Hepatocyte (in vitro differentiated cells): ENCODE results near the gene FOLR2. TPM values are rescaled to one million over a fixed set of nuclear protein-coding genes. Genes with fewer than 3 reads are reported as not detected.

ENCODE experiments used
- DNase-seq: peaks from one replicate; pipeline ENCODE4 v3.0.0-alpha.2; 2016; ENCODE audit warnings: low spot score
- H2AFZ ChIP-seq: fragments of 200-600 bp; sonication (generic); 2 replicates; pipeline ENCODE4 v1.6.0; 2016; ENCODE audit warnings: antibody characterized with exemption, mild to moderate bottlenecking
- H3K27ac ChIP-seq: fragments of 200-600 bp; sonication (generic); 2 replicates; pipeline ENCODE4 v1.5.1; 2016; ENCODE audit warnings: mild to moderate bottlenecking
- H3K27me3 ChIP-seq: fragments of 200-600 bp; sonication (generic); 2 replicates; pipeline ENCODE4 v1.6.1; 2016
- H3K36me3 ChIP-seq: fragments of 200-600 bp; sonication (generic); replicated peaks from 2 replicates; pipeline ENCODE4 v1.5.1; 2016; ENCODE audit warnings: low read depth; ENCODE audit not compliant: insufficient read depth
- H3K4me1 ChIP-seq: fragments of 200-600 bp; sonication (generic); 2 replicates; pipeline ENCODE4 v1.5.1; 2016; ENCODE audit warnings: mild to moderate bottlenecking, moderate library complexity; ENCODE audit not compliant: insufficient read depth
- H3K4me2 ChIP-seq: fragments of 200-600 bp; sonication (generic); 2 replicates; pipeline ENCODE4 v1.6.0; 2016
- H3K4me3 ChIP-seq: fragments of 200-600 bp; sonication (generic); 2 replicates; pipeline ENCODE4 v1.5.1; 2016; ENCODE audit warnings: mild to moderate bottlenecking
- H3K79me2 ChIP-seq: fragments of 200-600 bp; sonication (generic); 2 replicates; pipeline ENCODE4 v1.6.0; 2017; ENCODE audit warnings: mild to moderate bottlenecking
- H3K9me2 ChIP-seq: fragments of 200-600 bp; sonication (generic); replicated peaks from 2 replicates; pipeline ENCODE4 v1.6.0; 2017; ENCODE audit warnings: mild to moderate bottlenecking; ENCODE audit not compliant: insufficient read depth
- H3K9me3 ChIP-seq: fragments of 200-600 bp; sonication (generic); 2 replicates; pipeline ENCODE4 v1.5.1; 2016; ENCODE audit warnings: low read depth, mild to moderate bottlenecking
- H4K20me1 ChIP-seq: fragments of 200-600 bp; sonication (generic); 2 replicates; pipeline ENCODE4 v1.6.0; 2016; ENCODE audit warnings: mild to moderate bottlenecking; ENCODE audit not compliant: insufficient read depth, poor library complexity, severe bottlenecking
- EZH2 ChIP-seq: fragments of 200-600 bp; sonication (generic); IDR thresholded peaks from 2 replicates; pipeline ENCODE4 v1.6.1; 2016; ENCODE audit warnings: antibody characterized with exemption, mild to moderate bottlenecking, borderline replicate concordance
- EZH2phosphoT487 ChIP-seq: fragments of 200-600 bp; sonication (generic); IDR thresholded peaks from one replicate; pipeline ENCODE4 v1.6.1; 2018; ENCODE audit warnings: antibody characterized with exemption, mild to moderate bottlenecking, low read depth, moderate library complexity; ENCODE audit not compliant: unreplicated experiment, severe bottlenecking
- WGBS: methylation state at CpG from one replicate; pipeline ENCODE4 v1.1.6; 2016; ENCODE audit warnings: low lambda C conversion rate; ENCODE audit errors: missing lambda C conversion rate; 5-methylcytosine and 5-hydroxymethylcytosine counted together
- polyA plus RNA-seq: library from polyadenylated mRNA; unstranded; fragments of >200 nt; fragmentation: Nextera tagmentation; extraction: Ambion mirVana; gene quantifications from 2 replicates; pipeline ENCODE4 v1.2.1, GENCODE V29; 2016
- total RNA-seq: library from RNA; depleted of rRNA; stranded (reverse); fragments of >200 nt; gene quantifications from 2 replicates; pipeline ENCODE4 v1.2.3, GENCODE V29; 2014
- TF ChIP-seq, protein P1 (sequence below): fragments of 200-600 bp; sonication (generic); IDR thresholded peaks from 2 replicates; pipeline ENCODE4 v1.5.1; 2016; ENCODE audit warnings: antibody characterized with exemption, mild to moderate bottlenecking; ENCODE audit not compliant: poor library complexity

The FOLR2 gene
- total and polyA plus RNA-seq, 2 experiments from 2014 or later: 4.3 to 5.5 TPM

DNA sequence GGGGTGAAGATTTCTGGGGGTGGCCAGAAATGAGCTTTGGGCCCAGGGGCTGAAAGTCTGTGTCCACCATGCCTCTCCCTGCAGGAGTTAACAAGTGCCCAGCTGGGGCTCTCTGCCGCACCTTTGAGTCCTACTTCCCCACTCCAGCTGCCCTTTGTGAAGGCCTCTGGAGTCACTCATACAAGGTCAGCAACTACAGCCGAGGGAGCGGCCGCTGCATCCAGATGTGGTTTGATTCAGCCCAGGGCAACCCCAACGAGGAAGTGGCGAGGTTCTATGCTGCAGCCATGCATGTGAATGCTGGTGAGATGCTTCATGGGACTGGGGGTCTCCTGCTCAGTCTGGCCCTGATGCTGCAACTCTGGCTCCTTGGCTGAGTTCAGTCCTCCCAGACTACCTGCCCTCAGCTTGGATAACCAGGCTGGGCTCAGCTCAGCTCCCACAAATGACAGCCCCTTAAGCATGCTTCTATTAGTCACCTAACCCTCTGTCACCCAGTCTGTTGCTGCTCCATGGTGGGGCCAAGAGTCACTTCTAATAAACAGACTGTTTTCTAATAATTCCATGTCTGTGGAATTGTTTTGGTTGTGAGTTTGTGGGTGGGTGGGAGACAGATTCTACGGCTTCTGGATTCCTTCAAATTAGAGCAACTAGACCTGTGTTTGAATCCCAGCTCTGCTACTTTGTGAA is 4.9 kb downstream of the FOLR2 start:
- WGBS: 77% methylated on average over 7 of the region's 7 CpGs
- H3K9me3 ChIP-seq: no peaks in the 10 kb centered on the region
- peaks cover 16% of the 10 kb centered on the region for H4K20me1 ChIP-seq
- H2AFZ ChIP-seq: no peak overlapping the region
- H3K9me2 ChIP-seq: no peaks in the 10 kb centered on the region
- H3K4me3 ChIP-seq: no peak overlapping the region
- peak overlapping the region; percentile 83 for H3K4me2 ChIP-seq
- peaks cover 20% of the 10 kb centered on the region for H3K4me1 ChIP-seq
- DNase-seq: no peak
- H3K79me2 ChIP-seq: peaks cover 24% of the 10 kb centered on the region
- TF ChIP-seq EZH2phosphoT487: no peak
- TF ChIP-seq, protein P1, sequence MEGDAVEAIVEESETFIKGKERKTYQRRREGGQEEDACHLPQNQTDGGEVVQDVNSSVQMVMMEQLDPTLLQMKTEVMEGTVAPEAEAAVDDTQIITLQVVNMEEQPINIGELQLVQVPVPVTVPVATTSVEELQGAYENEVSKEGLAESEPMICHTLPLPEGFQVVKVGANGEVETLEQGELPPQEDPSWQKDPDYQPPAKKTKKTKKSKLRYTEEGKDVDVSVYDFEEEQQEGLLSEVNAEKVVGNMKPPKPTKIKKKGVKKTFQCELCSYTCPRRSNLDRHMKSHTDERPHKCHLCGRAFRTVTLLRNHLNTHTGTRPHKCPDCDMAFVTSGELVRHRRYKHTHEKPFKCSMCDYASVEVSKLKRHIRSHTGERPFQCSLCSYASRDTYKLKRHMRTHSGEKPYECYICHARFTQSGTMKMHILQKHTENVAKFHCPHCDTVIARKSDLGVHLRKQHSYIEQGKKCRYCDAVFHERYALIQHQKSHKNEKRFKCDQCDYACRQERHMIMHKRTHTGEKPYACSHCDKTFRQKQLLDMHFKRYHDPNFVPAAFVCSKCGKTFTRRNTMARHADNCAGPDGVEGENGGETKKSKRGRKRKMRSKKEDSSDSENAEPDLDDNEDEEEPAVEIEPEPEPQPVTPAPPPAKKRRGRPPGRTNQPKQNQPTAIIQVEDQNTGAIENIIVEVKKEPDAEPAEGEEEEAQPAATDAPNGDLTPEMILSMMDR: no peak
- TF ChIP-seq EZH2: no peak
- H3K36me3 ChIP-seq: no peaks in the 10 kb centered on the region
- no peak overlapping the region for H3K27ac ChIP-seq
- peaks cover 6% of the 10 kb centered on the region for H3K27me3 ChIP-seq

DNA sequence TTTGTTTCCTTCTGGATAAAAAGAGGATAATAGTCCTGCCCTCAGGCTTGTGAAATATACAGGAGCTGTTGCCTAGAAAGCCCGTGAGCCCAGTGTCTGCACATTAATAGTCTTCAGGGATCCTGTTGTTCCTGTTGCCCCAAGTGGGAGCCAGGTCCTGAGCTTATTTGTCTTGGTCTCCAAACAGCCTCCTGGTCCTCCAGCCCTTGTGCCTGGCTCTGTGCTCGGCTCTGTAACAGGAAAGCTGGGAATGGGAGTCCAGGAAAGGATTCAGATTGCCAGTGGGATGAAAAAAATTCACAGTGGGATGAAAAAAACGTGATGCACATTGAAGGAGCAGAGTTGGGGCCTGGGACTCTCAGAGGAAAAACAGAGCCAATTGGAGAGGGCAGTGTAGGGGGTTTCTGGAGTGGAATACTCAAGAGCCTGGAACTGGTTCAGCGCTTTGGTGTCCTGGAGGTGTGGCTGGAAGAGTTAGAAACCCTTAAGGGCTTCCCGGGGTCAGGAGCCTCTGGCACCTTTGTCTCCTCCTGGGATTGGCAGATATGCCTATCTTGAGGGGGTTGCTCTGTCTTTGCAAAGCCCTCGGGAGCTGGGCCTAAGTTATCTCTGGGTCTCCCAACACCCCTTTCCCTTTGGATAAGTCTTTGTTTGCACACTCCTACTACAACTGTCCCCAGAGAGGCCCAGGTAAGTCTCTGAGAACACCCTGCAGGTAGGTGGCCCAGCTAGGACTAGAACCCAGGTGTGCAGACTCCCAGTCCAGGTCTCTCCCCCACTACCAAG is 5.7 kb downstream of the FOLR2 start:
- TF ChIP-seq EZH2: no peak
- TF ChIP-seq EZH2phosphoT487: no peak
- TF ChIP-seq, protein P1: no peak
- H3K9me3 ChIP-seq: no peaks in the 10 kb centered on the region
- H3K9me2 ChIP-seq: no peaks in the 10 kb centered on the region
- peaks cover 6% of the 10 kb centered on the region for H3K27me3 ChIP-seq
- peak overlapping the region; percentile 83 for H3K4me2 ChIP-seq
- peak overlapping the region; percentile 88 for H3K4me3 ChIP-seq
- peaks cover 20% of the 10 kb centered on the region for H3K4me1 ChIP-seq
- peaks cover 32% of the 10 kb centered on the region for H3K79me2 ChIP-seq
- H3K36me3 ChIP-seq: no peaks in the 10 kb centered on the region
- DNase-seq: no peak
- H3K27ac ChIP-seq: peak overlapping the region; percentile 97
- H4K20me1 ChIP-seq: peaks cover 23% of the 10 kb centered on the region
- 42% methylated on average over 6 of the region's 6 CpGs for WGBS
- H2AFZ ChIP-seq: peak overlapping the region; percentile 75

DNA sequence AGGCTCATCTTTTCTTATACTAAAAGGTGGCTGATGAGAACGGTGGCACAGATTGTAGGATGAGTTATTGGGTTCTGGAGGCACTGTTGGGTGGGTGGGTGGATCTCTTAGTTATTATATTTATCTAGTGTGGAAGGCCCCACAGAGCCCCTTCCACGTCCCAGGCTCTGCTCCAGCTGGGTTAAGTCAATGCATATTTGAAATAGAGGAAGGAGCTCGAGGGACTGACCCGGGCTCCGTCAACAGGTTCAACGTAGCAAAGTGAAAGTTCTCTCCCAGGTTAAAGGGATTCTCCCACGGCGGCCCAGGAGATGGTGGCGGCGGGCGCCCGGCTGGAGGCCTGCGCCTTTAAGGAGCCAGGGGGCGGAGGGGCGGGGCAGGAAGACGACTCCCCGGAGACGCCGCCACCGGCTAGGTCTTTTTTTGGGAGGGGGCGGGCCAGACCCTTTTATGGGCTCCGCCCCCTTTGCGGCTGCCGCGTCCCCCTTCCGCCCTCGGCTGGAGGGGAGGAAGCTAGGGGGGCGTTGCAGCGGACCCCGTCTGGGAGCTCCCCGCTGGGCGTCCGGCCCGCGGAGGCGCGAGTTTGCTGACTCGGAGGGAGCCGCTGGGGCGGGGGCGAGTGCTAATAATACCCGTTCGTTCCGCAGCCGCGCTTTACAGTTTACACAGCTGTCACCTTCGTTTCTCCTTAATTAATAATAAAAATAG is 6.5 kb downstream of the FOLR2 start:
- Histone ChIP-seq H3K79me2 (peaks cover 37% of the 10 kb centered on the region), H3K36me3 (no peaks in the 10 kb centered on the region), H2AFZ (peak overlapping the region; percentile 93), H3K9me2 (no peaks in the 10 kb centered on the region), H3K27ac (peak overlapping the region; percentile 97), H3K4me1 (peaks cover 20% of the 10 kb centered on the region), H4K20me1 (peaks cover 30% of the 10 kb centered on the region), H3K9me3 (no peaks in the 10 kb centered on the region), H3K27me3 (peaks cover 2% of the 10 kb centered on the region), H3K4me2 (peak overlapping the region; percentile 83), H3K4me3 (peak overlapping the region; percentile 88)
- peak; percentile 97 for DNase-seq
- WGBS: 2% methylated on average over 34 of the region's 47 CpGs
- TF ChIP-seq, protein P1: no peak
- TF ChIP-seq EZH2phosphoT487 (no peak), EZH2 (no peak)
